Endothelial cell of umbilical vein (primary cell): ENCODE measurements around the gene TMEM41B. TPM values are rescaled to one million over a fixed set of nuclear protein-coding genes. Genes with fewer than 3 reads are reported as not detected.

Experiments used
- BruUV-seq: library from RNA; stranded (reverse); fragments of 400-500 nt; replicated peaks from 2 replicates; lab custom pipeline; 2021; lab: Mats Ljungman, UMichigan
- CTCF ChIA-PET: fragments of 300-600, 350-600 bp; sonication (Branson Sonifier 250); formaldehyde crosslinking; loops from one replicate; lab custom pipeline; 2021; ENCODE audit warnings: antibody characterized with exemption, inconsistent platforms; lab: Charles Lee
- POLR2A ChIA-PET: fragments of 300-600, 350-600 bp; sonication (Branson Sonifier 250); formaldehyde crosslinking; loops from one replicate; lab custom pipeline; 2021; ENCODE audit warnings: antibody characterized with exemption, inconsistent platforms; lab: Charles Lee
- DNase-seq: peaks from one replicate; pipeline ENCODE4 v3.0.0-alpha.2; 2011; ENCODE audit warnings: low read depth, low spot score
- FAIRE-seq: peaks from 2 replicates; lab custom pipeline; 2011; peaks lifted over from hg19 to GRCh38; lab: Jason Lieb, UNC
- H2AFZ ChIP-seq: 2 replicates; pipeline ENCODE4 v1.6.0; 2012; ENCODE audit warnings: low read depth, low read length, control low read depth, inconsistent platforms
- H3K27ac ChIP-seq: 2 replicates; pipeline ENCODE4 v1.5.1; 2011; ENCODE audit warnings: low read depth, mild to moderate bottlenecking, control low read depth, low read length, moderate library complexity; ENCODE audit not compliant: insufficient read depth
- H3K27me3 ChIP-seq, 2 experiments: 2 replicates each; pipeline versions ENCODE4 v1.6.0 to v1.6.1; 2011; ENCODE audit warnings: low read length in 2 of 2, mixed read lengths in 1 of 2; ENCODE audit not compliant: control insufficient read depth in 2 of 2, insufficient read depth in 2 of 2
- H3K36me3 ChIP-seq, 2 experiments: 2 replicates in 1 of 2; 3 replicates in 1 of 2; pipeline ENCODE4 v1.5.1; 2011; ENCODE audit warnings: low read length in 2 of 2, mild to moderate bottlenecking in 1 of 2, moderate library complexity in 1 of 2; ENCODE audit not compliant: control insufficient read depth in 2 of 2, insufficient read depth in 2 of 2; ENCODE audit errors: extremely low read depth in 1 of 2
- H3K4me1 ChIP-seq: 3 replicates; pipeline ENCODE4 v1.5.1; 2011; ENCODE audit warnings: mild to moderate bottlenecking, low read length; ENCODE audit not compliant: control insufficient read depth, insufficient read depth; ENCODE audit errors: extremely low read depth
- H3K4me2 ChIP-seq: 2 replicates; pipeline ENCODE4 v1.6.1; 2011; ENCODE audit warnings: low read length, control low read depth, mixed read lengths; ENCODE audit not compliant: insufficient read depth
- H3K4me3 ChIP-seq, 3 experiments: fragments of 200-600 bp in 1 of 3; sonication (generic), shearing (Covaris generic) in 1 of 3; replicated peaks in 1 of 3; 2 replicates each; pipeline ENCODE4 v1.5.1; 2011 to 2016; ENCODE audit warnings: control low read depth in 3 of 3, low read length in 3 of 3, mild to moderate bottlenecking in 2 of 3, inconsistent platforms in 1 of 3, low read depth in 1 of 3, moderate library complexity in 1 of 3; ENCODE audit not compliant: insufficient read depth in 1 of 3
- H3K79me2 ChIP-seq: 2 replicates; pipeline ENCODE4 v1.6.0; 2012; ENCODE audit warnings: low read length, inconsistent platforms; ENCODE audit not compliant: control insufficient read depth, insufficient read depth
- H3K9ac ChIP-seq: replicated peaks from 2 replicates; pipeline ENCODE3; 2011; ENCODE audit warnings: low read length, control low read depth; ENCODE audit not compliant: insufficient read depth; ENCODE audit errors: extremely low read depth
- H3K9me1 ChIP-seq: replicated peaks from 3 replicates; pipeline ENCODE4 v1.6.0; 2011; ENCODE audit warnings: mild to moderate bottlenecking, low read length; ENCODE audit not compliant: control insufficient read depth, insufficient read depth; ENCODE audit errors: extremely low read depth
- H3K9me3 ChIP-seq: replicated peaks from 2 replicates; pipeline ENCODE4 v1.5.1; 2012; ENCODE audit warnings: low read length, inconsistent platforms; ENCODE audit not compliant: control insufficient read depth, insufficient read depth
- H4K20me1 ChIP-seq: replicated peaks from 2 replicates; pipeline ENCODE3; 2011; ENCODE audit warnings: mild to moderate bottlenecking, low read length; ENCODE audit not compliant: control insufficient read depth, insufficient read depth; ENCODE audit errors: extremely low read depth
- POLR2A ChIP-seq: IDR thresholded peaks from 2 replicates; pipeline ENCODE4 v1.6.1; 2012; ENCODE audit warnings: low read depth, mild to moderate bottlenecking, control low read depth, low read length
- dilution Hi-C: fragments of 300-500 bp; cut with MboI; formaldehyde crosslinking; loops from one replicate; pipeline ENCODE4 v1.15.0; 2019; ENCODE audit warnings: low sequenced_read_pairs; ENCODE audit not compliant: extremely low pct_ligation_motif_present
- intact Hi-C: fragments of 100-400 bp; cut with micrococcal nuclease; formaldehyde crosslinking; loops from one replicate; pipeline ENCODE4 v1.10.0; 2022
- polyA plus RNA-seq, 4 experiments: library from polyadenylated mRNA; depleted of rRNA in 3 of 4; stranded (reverse) in 3 of 4; unstranded in 1 of 4; fragments of >200 nt; gene quantifications; 2 replicates each; pipeline versions ENCODE4 v1.2.1 to v1.2.3, GENCODE V29; 2011 to 2012; ENCODE audit warnings: missing spikeins in 1 of 4
- total RNA-seq: library from RNA; stranded (reverse); gene quantifications from 2 replicates; pipeline ENCODE4 v1.2.3, GENCODE V29; 2021
- TF ChIP-seq, protein P1 (sequence below), 2 donors: IDR thresholded peaks; 1 replicate in 1 of 2; 2 replicates in 1 of 2; pipeline ENCODE4 v1.5.1; 2011; ENCODE audit warnings: low read length in 2 of 2, mild to moderate bottlenecking in 2 of 2, moderate library complexity in 2 of 2, control low read depth in 1 of 2, inconsistent platforms in 1 of 2, low read depth in 1 of 2; ENCODE audit not compliant: insufficient read depth in 1 of 2; ENCODE audit errors: extremely low read depth in 1 of 2

TMEM41B gene
- total and polyA plus RNA-seq, 2 donors (not counting 3 experiments of a cell fraction or from before 2014, with no cell fraction given) = 16.6 to 39.0 TPM

- H3K27ac ChIP-seq = peak overlapping the region; percentile 81
- H3K4me1 ChIP-seq = peaks cover 16% of the 10 kb centered on the region
- H3K79me2 ChIP-seq = peaks cover 50% of the 10 kb centered on the region
- no peaks in the 10 kb centered on the region for H3K9me3 ChIP-seq
- no peaks in the 10 kb centered on the region for H3K9me1 ChIP-seq
- peak overlapping the region; percentile 94 for H3K9ac ChIP-seq
- H4K20me1 ChIP-seq = no peaks in the 10 kb centered on the region
- no peaks in the 10 kb centered on the region for H3K27me3 ChIP-seq
- intact Hi-C loops = loop anchor here (1.0 to 10.0 kb wide), 8 partner anchors 12 to 350 kb away; partner anchors contain the start of genes AKIP1, IPO7, TMEM41B and ZNF143
- peak; percentile 28 for TF ChIP-seq POLR2A
- TF ChIP-seq, protein P1, sequence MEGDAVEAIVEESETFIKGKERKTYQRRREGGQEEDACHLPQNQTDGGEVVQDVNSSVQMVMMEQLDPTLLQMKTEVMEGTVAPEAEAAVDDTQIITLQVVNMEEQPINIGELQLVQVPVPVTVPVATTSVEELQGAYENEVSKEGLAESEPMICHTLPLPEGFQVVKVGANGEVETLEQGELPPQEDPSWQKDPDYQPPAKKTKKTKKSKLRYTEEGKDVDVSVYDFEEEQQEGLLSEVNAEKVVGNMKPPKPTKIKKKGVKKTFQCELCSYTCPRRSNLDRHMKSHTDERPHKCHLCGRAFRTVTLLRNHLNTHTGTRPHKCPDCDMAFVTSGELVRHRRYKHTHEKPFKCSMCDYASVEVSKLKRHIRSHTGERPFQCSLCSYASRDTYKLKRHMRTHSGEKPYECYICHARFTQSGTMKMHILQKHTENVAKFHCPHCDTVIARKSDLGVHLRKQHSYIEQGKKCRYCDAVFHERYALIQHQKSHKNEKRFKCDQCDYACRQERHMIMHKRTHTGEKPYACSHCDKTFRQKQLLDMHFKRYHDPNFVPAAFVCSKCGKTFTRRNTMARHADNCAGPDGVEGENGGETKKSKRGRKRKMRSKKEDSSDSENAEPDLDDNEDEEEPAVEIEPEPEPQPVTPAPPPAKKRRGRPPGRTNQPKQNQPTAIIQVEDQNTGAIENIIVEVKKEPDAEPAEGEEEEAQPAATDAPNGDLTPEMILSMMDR (IDR thresholded peaks at IDR 0.05; ENCODE audit: extremely low read depth in 1 of 2, insufficient read depth in 1 of 2, low read depth in 1 of 2, low read length in 2 of 2) = no peak
- H2AFZ ChIP-seq = peak overlapping the region; percentile 27
- H3K36me3 ChIP-seq = no peaks in the 10 kb centered on the region
- BruUV-seq = TSS peak; percentile 66
- dilution Hi-C loops = no loop called here
- ChIA-PET CTCF (interaction anchor here (0.6 to 2.6 kb wide), 10 partner anchors 12 to 271 kb away, joined by 3 to 10 read pairs (median 4); partner anchors contain the start of gene IPO7), POLR2A (interaction anchor here (0.6 to 1.5 kb wide), 5 partner anchors 12 to 196 kb away, joined by 3 to 11 read pairs (median 5); partner anchors contain the start of genes IPO7 and ZNF143)
- peak overlapping the region; percentile 71 to 83 (median 81) for H3K4me3 ChIP-seq
- peak overlapping the region; percentile 78 for H3K4me2 ChIP-seq
- DNase-seq = peak; percentile 87
- peak; percentile 90 for FAIRE-seq
Observed at GRCh38 chr11:9264316-9265210, 49.8 kb downstream of the TMEM41B start.
